ENCODE measurements around the gene NCAM2.

The NCAM2 gene

GRCh38 chr21:21457077-21457476, 458.9 kb downstream of the NCAM2 start:
- Histone ChIP-seq H3K9me2 (replicated peaks; ENCODE audit: low read depth, low read length) (no peaks in the 10 kb centered on the region), H3K9ac (ENCODE audit: low read depth, low read length, poor library complexity, severe bottlenecking) (no peak overlapping the region), H2AFZ (ENCODE audit: low read length) (no peak overlapping the region), H3F3A (ENCODE audit: low read depth) (no peaks in the 10 kb centered on the region), H3K79me2 (ENCODE audit: insufficient read depth, low read length) (no peaks in the 10 kb centered on the region), H3K4me2 (ENCODE audit: low read depth, low read length, poor library complexity, severe bottlenecking) (no peak overlapping the region), H3K36me3 (ENCODE audit: insufficient read depth, low read length) (no peaks in the 10 kb centered on the region), H3K4me1 (ENCODE audit: insufficient read depth, low read length, poor library complexity, severe bottlenecking) (no peaks in the 10 kb centered on the region), H3K9me3 (ENCODE audit: insufficient read depth, low read depth, low read length) (no peaks in the 10 kb centered on the region), H4K20me1 (ENCODE audit: insufficient read depth, low read length, poor library complexity, severe bottlenecking) (no peaks in the 10 kb centered on the region), H3K27me3 (ENCODE audit: insufficient read depth, low read length, poor library complexity, severe bottlenecking) (no peaks in the 10 kb centered on the region), H3K4me3 (ENCODE audit: low read length, poor library complexity, severe bottlenecking) (no peak overlapping the region)
- TF ChIP-seq CTCF (conservative IDR thresholded peaks at IDR 0.05; ENCODE audit: low read length), result no peak
- TF ChIP-seq EZH2phosphoT487 (IDR thresholded peaks at IDR 0.05; ENCODE audit: borderline replicate concordance), result no peak

- no peaks in the 10 kb centered on the region for H4K20me1 ChIP-seq (ENCODE audit: insufficient read depth, low read length, poor library complexity, severe bottlenecking)
Observed at GRCh38 chr21:21458124-21458631, 460.0 kb downstream of the NCAM2 start.

GRCh38 chr21:21460979-21461378, 462.8 kb downstream of the NCAM2 start:
- Histone ChIP-seq H3K9me2 (replicated peaks; ENCODE audit: low read depth, low read length) (no peaks in the 10 kb centered on the region), H3K79me2 (ENCODE audit: insufficient read depth, low read length) (no peaks in the 10 kb centered on the region), H3F3A (ENCODE audit: low read depth) (no peaks in the 10 kb centered on the region), H3K27me3 (ENCODE audit: insufficient read depth, low read length, poor library complexity, severe bottlenecking) (no peaks in the 10 kb centered on the region), H3K4me2 (ENCODE audit: low read depth, low read length, poor library complexity, severe bottlenecking) (no peak overlapping the region), H3K4me1 (ENCODE audit: insufficient read depth, low read length, poor library complexity, severe bottlenecking) (no peaks in the 10 kb centered on the region), H3K36me3 (ENCODE audit: insufficient read depth, low read length) (no peaks in the 10 kb centered on the region), H3K4me3 (ENCODE audit: low read length, poor library complexity, severe bottlenecking) (no peak overlapping the region), H3K9ac (ENCODE audit: low read depth, low read length, poor library complexity, severe bottlenecking) (no peak overlapping the region), H3K9me3 (ENCODE audit: insufficient read depth, low read depth, low read length) (no peaks in the 10 kb centered on the region), H4K20me1 (ENCODE audit: insufficient read depth, low read length, poor library complexity, severe bottlenecking) (no peaks in the 10 kb centered on the region), H2AFZ (ENCODE audit: low read length) (no peak overlapping the region)
- TF ChIP-seq EZH2phosphoT487 (IDR thresholded peaks at IDR 0.05; ENCODE audit: borderline replicate concordance) (no peak), CTCF (conservative IDR thresholded peaks at IDR 0.05; ENCODE audit: low read length) (no peak)

More at GRCh38 chr21:21458124-21458631, 460.0 kb downstream of the NCAM2 start:
- H3F3A ChIP-seq (ENCODE audit: low read depth), result no peaks in the 10 kb centered on the region
- H2AFZ ChIP-seq (ENCODE audit: low read length), result no peak overlapping the region
- H3K4me2 ChIP-seq (ENCODE audit: low read depth, low read length, poor library complexity, severe bottlenecking), result no peak overlapping the region
- no peak overlapping the region for H3K4me3 ChIP-seq (ENCODE audit: low read length, poor library complexity, severe bottlenecking)
- TF ChIP-seq EZH2phosphoT487 (IDR thresholded peaks at IDR 0.05; ENCODE audit: borderline replicate concordance), result no peak
- no peak for TF ChIP-seq CTCF (conservative IDR thresholded peaks at IDR 0.05; ENCODE audit: low read length)
- H3K4me1 ChIP-seq (ENCODE audit: insufficient read depth, low read length, poor library complexity, severe bottlenecking), result no peaks in the 10 kb centered on the region
- no peaks in the 10 kb centered on the region for H3K36me3 ChIP-seq (ENCODE audit: insufficient read depth, low read length)
- H3K27me3 ChIP-seq (ENCODE audit: insufficient read depth, low read length, poor library complexity, severe bottlenecking), result no peaks in the 10 kb centered on the region
- no peaks in the 10 kb centered on the region for H3K9me2 ChIP-seq (replicated peaks; ENCODE audit: low read depth, low read length)
- no peaks in the 10 kb centered on the region for H3K9me3 ChIP-seq (ENCODE audit: insufficient read depth, low read depth, low read length)
- no peaks in the 10 kb centered on the region for H3K79me2 ChIP-seq (ENCODE audit: insufficient read depth, low read length)
- H3K9ac ChIP-seq (ENCODE audit: low read depth, low read length, poor library complexity, severe bottlenecking), result no peak overlapping the region

Measured in Loucy (cell line).